Activated effector memory CD4-positive, alpha-beta T cell treated with anti-CD3 and anti-CD28 coated beads, Interleukin-2, amount 50 U/mL, for 16 hours (primary cell): ENCODE data around the gene PBX1.

Experiments
- DNase-seq: peaks from one replicate; pipeline ENCODE4 v3.0.0-alpha.2; 2020

Gene PBX1

DNA sequence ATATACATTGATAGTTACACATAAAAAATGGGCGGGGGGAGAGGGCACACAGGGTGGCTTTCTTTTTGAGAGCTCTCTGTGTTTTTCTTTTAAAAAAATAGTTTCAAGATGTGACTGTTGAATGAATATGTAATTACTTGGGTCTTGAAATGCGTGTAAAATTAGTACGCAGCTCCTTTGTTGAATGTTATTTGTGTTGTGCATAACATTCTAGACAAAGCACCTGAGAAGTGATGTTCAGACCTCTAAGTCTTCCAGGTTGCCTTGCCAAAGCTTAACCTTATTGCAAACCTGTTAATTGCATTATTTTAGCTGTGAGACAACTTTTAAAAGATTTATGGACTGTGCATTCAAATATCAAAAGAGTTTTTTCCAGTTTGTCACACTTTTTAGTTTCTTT is 5.4 kb downstream of the PBX1 start:
- no peak for DNase-seq

DNA sequence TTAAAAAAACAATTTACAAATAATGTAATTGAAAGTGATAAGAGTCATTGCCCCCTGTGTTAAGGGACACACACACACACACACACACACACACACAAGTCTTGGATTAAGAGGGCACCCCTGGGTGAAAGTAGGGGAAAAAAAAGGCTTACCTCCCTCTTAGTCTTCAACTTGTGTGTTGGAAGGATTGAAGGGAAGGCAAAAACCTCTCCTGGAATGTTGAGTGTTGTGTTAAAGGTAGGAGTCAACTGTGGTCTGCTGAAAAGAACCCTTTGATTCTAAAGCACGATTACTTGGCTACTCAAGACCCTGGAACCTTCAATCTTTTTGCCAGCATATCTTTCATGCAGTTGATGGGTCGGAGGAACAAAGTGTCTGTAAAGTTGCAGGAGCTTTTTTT is 6.4 kb downstream of the PBX1 start:
- DNase-seq: no peak

DNA sequence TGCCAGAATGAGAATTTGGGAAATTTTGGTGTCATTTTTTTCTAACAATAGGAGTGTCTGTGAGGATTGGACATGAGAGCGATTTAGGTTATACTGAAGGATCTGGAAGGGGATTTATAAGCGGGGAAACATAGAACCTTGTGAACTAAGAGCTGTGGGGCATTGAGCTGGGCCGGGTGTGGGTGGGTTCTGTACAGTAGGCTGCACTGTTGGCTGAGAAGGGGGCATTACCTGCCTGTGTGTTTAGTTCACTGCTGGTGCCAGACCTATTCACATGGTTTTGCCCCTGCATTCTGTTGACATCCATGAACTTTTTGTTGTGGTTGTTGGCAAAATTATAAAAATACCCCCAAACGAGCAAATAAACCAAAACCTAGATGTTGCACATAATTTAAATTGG is 8.8 kb downstream of the PBX1 start:
- DNase-seq: no peak

DNA sequence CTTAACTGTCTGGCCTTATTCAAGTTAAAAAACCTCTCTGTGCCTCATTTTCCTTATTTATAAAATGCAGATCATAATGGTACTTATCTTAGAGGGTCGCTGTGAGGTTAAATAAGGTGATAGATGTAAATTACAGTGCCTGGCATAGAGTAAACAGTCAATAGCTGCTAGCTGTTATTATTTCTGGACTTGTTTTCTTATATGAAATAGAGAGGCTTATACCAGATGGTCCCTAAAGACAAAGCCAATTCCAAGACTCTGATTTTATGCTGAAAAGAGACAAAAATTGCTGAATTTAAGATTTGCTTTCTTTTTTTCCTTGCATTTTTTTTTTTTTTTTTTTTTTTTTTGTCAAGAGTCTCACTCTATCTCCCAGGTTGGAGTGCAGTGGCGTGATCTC is 10.3 kb downstream of the PBX1 start:
- DNase-seq: no peak

DNA sequence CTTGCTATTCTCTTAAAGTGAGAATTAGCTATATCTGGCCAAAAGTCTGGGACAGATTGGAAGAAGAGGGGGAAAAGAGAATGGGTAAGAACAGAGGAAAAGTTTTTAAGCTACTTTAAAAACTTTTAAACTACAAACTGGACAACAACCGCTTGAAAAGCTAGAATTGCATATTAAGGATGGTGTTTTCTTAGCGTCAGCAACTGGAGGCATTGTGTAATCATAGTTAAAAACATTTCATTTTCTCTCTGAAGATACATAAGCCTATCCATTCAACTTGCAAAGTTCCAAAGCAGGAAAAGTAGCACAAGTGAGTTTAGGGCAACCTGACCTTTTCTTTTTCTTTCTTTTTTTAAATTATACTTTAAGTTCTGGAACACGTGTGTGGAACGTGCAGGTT is 10.9 kb downstream of the PBX1 start:
- DNase-seq: no peak

DNA sequence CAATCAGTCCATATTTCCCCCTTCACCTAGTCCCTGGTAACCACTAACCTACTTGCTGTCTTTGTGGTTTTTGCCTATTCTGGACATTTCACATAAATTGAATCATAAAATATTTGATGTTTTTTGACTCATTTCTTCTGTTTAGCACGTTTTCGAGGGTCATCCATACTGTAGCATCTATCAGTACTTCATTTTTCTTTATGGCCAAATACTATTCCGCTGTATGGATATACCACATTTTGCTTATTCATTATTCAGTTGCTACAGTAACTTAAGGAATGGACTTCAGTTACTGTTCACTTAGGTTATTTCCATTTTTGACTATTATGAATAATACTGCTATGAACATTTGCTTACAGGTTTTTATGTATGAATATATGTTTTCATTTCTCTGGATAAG is 12.3 kb downstream of the PBX1 start:
- no peak for DNase-seq

DNA sequence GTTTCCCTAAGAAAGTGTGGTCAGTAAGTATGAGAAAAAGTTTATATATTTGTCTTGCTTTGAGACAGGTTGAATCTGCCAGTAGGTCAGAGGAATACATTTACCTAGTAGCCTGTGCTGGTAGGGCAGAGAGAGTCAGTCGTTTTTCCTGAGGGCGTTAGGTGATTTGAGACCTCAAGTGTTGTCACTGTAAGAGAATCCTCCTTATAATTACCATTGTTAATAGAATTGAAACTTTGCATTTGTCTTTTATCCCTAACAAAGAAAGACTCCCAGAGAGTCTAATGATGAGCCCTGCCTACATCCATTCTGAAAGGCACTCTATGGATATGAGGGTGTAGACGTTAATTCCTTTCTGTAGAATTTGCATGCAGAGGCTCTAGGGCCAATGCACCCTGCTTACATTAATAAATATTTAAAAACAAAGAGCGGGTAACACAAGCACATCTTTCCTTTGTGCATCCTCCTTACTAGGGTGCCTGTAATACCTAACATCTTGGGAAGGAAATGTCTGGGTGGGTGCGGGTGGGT is 16.4 kb downstream of the PBX1 start:
- DNase-seq: no peak

DNA sequence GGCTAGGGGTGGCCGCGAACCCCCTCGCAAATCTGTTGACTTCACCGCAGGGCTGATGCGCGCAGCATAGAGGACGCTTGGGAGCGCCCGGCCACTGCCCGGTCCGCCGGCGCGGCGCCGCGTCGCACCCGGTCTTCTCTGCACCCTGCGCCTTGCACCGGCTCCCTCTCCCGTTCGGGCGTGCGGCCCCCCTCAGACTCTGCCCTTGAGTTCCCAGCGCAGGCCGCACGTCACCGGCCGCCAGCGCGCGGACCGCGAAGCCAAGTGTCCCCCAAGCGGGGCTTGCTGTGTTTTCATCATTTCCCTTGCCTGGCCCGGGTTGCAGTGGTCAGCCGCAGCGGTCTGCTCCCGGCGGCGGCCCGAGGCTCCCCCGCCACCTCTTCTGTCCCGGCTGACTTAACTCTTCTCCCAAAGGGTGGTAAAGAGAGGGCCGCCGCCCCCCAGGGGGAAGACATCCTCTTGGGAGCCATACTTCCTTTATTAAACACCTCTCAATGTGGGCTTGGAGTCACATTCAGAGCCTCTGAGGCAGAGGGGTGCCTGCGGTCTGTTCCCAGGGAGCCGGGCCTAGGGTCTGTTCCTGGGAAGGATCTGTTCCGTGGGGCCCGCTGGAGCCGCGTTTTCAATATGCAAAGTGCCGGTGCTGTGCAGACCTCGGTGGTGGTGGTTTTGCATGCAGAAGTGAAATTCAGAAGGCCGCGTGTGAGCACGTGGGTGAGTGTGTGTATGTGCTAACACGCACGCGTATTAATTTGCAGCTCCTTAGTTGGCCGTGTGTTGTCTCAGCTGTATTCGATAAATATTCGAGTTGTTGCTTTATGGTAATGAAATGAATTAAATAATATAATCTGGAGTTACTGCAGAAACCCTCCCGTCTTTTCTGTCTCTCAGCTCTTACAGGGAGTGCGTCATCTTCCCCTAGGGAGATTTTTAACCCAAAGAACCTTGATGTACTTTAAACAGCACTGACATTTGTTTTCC is 17.6 kb downstream of the PBX1 start:
- no peak for DNase-seq

DNA sequence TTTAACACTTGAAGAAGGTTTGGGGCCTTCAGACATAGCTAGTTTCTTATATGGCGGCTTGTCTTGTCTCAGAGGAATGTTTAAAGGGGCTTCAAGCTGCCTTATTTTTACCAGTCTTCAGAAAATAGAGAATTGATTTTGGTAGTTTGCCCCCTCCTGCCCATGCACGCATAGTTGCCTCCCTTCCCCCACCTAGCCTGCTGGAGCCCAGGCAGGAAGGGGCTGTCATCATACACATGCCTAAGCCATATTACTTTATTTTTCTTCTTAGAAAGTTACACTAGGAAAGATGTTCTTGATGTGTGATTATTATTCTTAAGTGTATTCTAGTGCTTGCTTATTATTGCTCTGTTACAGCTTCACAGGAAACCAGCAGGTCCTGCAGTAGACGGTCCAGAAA is 18.3 kb downstream of the PBX1 start:
- DNase-seq: no peak

DNA sequence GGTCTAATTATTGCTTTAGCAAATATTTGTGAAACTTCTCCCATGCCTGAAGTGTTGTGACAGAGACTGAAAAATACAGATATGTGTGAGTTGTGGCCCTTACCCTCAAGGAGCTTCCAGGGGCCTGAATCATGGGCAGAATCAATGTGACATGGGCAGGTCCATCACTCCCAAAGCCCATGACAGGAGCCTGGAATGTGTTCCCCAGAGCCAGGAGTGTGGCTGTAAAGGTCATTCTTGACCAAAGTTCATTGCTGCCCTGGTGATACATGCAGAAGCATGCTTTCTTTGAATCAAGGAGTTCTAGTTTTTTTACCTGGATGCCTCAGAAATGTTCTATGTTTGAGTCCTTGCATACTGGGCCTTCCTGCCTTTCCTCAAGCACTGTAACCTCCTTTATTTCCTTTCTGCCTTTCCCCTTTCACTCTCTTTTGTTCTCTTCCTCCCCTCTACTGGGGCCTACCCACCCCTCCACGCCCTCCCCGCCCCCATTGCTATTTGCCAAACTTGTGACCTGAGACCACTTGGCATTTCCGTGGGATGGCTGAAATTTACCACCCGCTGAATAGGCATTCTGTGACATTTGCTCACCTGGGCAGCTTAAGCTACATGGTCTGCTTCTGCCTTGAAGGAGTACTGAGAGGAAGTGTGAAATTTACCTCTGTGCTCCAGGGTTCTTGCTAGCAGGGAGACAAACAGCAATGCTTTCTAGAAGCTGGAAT is 19.7 kb downstream of the PBX1 start:
- DNase-seq: no peak

DNA sequence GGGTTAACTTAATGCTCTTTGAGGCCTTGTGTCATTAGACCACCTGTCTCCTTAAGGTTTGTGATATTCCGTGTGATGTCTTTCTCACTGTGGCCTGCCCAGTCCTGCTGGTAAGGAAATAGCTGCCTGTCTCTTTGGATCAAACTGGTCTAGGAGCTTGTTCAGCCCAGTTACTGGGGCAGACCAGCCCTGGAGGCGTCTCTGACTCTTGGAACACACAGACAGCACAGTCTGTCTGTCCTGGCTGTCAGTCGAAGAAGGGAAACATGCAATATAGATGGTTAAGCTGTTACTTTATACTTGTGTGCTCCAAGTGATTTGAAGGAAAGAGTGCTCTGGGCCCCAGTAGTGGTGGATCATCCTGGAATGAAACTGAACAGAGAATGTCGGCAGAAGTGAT is 20.4 kb downstream of the PBX1 start:
- DNase-seq: no peak

DNA sequence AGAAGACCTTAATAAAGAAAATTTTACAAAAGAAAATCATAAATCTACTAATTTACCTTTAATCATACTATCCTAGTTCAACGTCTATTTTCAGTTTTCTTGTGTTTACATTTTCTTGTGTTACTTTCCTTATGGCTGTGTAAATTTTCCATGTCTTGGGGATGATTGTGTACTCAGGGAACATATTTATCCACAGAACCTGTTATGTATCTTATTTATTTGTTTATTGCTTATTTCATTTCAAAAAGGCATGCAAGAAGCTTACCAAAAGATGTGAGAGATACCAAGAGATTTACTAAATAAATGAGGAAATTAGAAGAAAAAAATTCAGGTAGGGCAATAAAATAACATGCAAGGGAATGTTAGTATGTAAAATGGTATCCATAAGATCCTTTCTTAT is 22.8 kb downstream of the PBX1 start:
- DNase-seq: no peak

DNA sequence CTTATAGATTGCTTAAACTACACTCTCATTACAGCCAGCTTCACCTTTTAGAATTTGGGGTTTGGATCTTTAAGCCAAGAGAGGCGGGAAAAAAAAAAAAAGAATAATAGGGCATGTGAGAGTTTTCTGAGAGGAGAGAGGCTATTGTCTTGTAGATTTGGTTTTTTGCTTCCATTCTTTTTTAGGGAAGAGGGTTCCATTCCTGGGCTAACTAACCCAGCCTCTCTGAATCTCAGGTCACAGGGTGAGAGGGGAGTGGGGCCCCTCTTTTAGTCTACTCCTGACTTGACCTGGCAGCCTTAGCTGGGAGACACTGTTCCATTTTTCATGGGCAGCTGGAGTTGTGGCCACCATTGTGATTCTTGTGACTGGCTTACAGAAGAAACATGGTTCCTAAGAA is 24.2 kb downstream of the PBX1 start:
- no peak for DNase-seq

DNA sequence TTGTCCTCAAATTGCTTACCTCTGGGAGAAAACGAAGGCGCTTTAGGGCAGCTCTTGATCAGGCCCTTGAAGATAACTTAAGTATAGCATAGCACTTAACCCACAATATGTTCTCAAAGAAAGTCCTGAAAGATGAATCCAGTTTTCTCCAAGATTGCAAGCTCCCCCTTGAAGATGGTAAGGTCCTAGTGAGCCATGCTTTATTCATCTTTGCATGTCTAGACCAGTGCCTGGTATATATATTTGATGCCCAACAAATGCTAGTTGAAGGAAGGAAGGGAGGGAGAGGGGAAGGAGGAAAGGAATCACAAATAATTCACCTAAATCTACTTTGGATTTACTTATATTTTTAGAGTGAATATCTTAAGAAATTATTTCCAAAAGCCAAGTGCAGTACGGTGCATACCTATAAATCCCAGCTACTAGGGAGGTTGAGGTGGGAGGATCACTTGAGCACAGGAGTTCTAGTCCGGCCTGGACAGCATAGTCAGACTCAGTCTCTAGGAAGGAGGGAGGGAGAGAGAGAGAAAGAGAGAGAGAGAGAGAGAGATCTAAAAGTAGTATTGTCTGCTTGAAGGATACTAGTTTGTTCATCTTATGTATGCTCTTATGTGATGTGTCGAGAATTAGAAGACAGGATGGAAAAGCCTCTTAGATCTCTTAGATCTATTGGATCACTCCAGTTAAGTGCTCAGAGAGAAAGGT is 25.0 kb downstream of the PBX1 start:
- no peak for DNase-seq

DNA sequence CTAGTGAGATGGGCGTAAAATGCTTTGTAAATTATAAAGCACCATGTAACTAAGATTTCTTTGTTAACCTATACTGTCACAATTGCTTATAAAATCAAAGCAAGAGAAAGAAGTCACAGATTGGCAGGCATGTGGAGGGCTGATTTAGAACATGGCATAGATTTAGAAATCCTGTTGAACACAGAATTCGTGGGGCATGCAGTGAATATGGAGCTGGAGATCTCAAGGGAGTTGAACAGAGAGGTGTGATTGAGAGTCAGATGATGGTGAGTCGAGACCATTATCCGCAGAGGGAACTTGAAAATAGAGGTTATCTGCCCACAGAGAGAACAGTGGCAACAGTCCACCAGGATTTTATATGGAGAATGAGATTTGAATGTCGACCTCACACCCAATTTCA is 27.6 kb downstream of the PBX1 start:
- no peak for DNase-seq

DNA sequence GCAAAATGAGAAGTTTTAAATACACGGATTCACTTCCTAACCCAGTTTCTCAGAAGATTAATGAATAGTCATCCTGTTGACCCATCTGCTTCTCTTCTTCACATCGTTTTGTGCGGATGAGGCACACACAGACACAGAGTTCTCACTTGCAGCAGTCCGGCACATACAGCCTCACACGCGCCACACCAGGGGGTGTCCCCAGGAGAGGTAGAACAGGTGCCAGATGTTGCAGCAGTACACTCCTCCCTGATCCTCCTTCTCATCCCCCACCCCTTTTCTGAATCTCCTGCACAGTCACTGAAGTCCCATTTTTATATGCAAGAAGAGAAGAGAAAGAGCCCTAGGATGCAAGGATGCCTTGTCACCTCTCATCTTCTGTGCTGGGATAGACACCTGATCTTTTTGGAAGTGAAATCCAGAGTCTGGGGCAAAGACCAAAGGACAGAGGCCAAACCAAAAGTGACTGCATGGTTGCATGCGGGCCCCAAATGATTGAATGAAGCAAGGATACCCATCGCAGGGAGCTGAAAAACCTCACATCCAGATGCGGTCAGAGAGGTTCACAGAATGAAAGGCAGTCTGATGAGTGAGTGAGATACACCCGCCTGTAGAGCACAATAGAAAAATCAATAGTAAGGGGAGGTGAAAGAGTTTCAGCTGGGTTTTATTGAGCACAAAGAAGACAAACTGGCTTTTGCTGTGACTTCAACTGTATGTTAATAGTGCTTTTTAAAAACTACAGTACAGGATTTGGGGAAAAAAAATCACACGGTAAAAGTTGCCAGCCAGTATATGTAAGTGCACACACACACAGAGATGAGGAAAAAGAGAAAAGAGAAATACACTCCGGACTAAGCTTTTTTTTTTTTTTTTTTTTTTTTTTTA is 28.9 kb downstream of the PBX1 start:
- no peak for DNase-seq

DNA sequence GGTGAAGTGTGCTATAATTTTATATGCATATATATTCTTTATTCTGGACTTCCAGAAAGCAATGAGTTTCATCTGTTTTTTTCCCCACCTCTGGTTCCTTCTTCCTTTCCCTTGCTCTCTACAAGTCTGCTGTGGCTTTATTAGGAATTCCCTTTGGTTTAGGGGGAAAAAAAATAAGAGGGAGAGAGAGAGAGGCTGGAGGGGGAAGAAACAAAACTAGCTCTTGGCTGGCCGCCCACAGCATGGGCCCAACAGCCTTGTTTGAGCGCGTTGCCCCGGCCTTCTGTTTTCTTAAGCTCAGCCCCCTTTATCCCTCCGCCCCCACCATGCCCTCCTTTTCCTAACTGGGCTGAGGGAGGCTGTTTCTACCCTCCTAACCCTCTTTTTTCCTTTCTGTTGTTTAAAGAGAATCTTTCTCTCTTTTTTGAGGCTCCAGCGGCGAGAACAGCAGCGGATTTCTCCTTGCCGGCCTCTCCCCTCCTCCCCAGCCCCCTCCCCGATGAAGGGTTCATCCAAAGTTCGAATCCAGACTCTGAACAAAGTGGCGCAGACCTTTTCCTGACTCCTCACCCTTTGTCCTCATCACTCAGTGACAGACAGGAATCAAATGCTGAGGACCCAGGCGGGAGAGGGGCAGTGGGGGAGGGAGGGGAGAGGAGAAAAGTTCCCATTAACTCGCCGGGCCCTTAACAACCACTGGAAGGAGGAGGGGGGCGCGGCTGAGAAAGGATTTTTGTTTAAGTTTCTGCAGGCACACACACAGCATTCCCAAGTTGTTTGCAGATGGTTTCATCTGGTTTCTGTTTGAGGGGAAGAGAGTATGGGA is 29.7 kb downstream of the PBX1 start:
- no peak for DNase-seq

DNA sequence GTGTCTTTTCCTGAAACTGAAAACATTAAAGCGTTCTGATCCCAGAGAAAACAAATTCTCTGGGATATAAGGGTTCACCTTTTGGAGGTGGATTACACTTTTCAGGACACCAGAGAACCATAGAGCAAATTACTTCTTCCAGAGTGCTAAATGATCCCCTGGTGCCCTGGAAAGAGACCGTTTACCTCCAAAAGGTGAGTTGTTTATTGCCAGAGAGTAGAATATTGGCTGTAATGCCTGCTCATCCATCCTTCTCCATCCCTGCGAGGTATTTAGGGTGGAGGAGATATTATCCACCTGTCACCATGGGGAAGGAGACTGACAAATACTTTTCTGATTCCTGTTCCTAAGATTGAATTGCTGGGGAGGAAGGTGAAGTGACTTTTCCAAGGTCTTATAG is 30.4 kb downstream of the PBX1 start:
- no peak for DNase-seq

DNA sequence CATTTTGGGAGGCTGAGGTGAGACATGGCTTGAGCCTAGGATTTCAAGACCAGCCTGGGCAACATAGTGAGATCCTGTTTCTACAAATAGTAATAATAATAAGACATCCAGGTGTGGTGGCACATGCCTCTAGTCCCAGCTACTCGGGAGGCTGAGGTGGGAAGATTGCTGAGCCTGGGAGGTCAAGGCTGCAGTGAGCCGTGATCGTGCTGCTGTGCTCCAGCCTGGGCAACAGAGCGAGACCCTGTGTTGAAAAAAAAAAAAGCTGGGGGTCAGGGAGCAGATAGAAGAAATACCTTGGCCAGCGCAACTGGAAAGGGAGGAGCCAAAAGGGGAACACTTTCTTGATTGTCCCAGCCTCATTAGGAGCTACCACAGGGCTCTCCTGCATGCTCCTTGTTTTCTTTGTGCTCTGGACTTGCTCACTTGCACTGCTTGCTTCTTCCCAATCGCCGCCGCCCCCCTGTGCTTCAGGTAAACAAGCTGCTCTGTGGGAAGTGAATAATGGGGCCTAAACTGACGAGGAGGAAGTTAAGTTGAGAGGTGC is 31.1 kb downstream of the PBX1 start:
- DNase-seq: no peak

DNA sequence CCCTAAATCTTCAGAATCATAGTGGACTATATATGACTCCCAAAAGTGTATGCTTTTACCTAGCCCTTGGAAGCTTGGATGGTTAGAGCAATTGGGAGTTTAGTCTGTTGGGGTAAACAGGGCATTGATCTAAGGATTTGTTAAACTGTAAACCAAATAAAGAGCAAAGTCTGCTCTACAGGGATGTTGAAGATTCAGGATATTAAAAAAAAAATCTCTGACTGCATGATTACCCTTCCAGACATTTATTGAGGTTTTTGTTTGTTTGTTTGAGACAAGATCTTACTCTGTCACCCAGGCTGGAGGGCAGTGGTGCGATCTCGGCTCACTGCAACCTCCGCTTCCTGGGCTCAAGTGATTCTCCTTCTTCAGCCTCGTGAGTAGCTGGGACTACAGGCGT is 31.6 kb downstream of the PBX1 start:
- DNase-seq: no peak

DNA sequence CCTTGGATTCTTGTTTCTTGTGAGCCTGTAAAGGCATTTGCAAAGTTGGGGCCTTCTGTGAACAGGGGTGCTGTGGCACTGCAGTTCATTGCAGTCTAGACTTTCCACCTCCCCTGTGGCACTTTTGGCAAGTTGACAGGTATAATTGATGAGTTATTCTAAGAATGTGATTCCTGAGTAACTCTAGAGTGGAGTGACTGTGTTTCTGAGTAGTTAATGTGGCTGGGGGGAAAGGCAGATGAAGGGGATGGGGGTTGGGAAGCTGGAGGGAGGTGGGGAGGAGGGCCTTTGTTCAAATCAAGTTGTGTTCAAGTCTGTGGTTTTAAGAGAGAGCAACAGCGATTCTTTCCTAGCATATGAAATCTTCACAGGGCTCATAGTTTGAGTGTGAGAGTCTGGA is 32.9 kb downstream of the PBX1 start:
- no peak for DNase-seq
